SK-N-SH treated with all-trans-retinoic acid at 6 μM for 48 hours (cell line): ENCODE results near the gene TLCD5.

Source experiments
- ARNTL ChIP-seq: fragments of 450-650 bp; formaldehyde crosslinking; IDR thresholded peaks from 2 replicates; pipeline ENCODE4 v1.5.0; 2020; ENCODE audit warnings: low read depth, mild to moderate bottlenecking, moderate library complexity, borderline replicate concordance
- CREB5 ChIP-seq: fragments of 250-450 bp; sonication (Bioruptor Pico); IDR thresholded peaks from 2 replicates; pipeline ENCODE4 v1.5.1; 2020; ENCODE audit warnings: low read depth, mild to moderate bottlenecking, moderate library complexity
- ESRRG ChIP-seq: fragments of 250-450 bp; sonication (Bioruptor Pico); IDR thresholded peaks from 2 replicates; pipeline ENCODE4 v1.6.1; 2021; ENCODE audit warnings: mild to moderate bottlenecking
- GLIS3 ChIP-seq: fragments of 250-450 bp; sonication (Bioruptor Pico); IDR thresholded peaks from 2 replicates; pipeline ENCODE4 v1.5.0; 2020; ENCODE audit warnings: mild to moderate bottlenecking, moderate library complexity
- RARB ChIP-seq: fragments of 250-450 bp; sonication (Bioruptor Pico); IDR thresholded peaks from 2 replicates; pipeline ENCODE4 v1.8.0; 2021; ENCODE audit warnings: mild to moderate bottlenecking, moderate library complexity
- ZFP30 ChIP-seq: fragments of 450-650 bp; formaldehyde crosslinking; IDR thresholded peaks from 2 replicates; pipeline ENCODE4 v1.5.0; 2022; ENCODE audit warnings: mild to moderate bottlenecking, moderate library complexity
- ZNF565 ChIP-seq: fragments of 450-650 bp; formaldehyde crosslinking; conservative IDR thresholded peaks from 2 replicates; pipeline ENCODE4 v1.5.0; 2020; ENCODE audit warnings: low read depth, mild to moderate bottlenecking, moderate library complexity
- ZNF70 ChIP-seq: fragments of 450-650 bp; formaldehyde crosslinking; IDR thresholded peaks from 2 replicates; pipeline ENCODE4 v1.5.0; 2020; ENCODE audit warnings: mild to moderate bottlenecking, moderate library complexity
- TF ChIP-seq, protein P1 (sequence below): fragments of 250-450 bp; sonication (Bioruptor Pico); IDR thresholded peaks from 2 replicates; pipeline ENCODE4 v1.8.0; 2020; ENCODE audit warnings: mild to moderate bottlenecking, moderate library complexity, borderline replicate concordance
- TF ChIP-seq, protein P2 (sequence below): fragments of 250-450 bp; sonication (Bioruptor Pico); IDR thresholded peaks from 2 replicates; pipeline ENCODE4 v1.8.0; 2021; ENCODE audit warnings: low read depth, mild to moderate bottlenecking, moderate library complexity, borderline replicate concordance

- TF ChIP-seq, protein P1, sequence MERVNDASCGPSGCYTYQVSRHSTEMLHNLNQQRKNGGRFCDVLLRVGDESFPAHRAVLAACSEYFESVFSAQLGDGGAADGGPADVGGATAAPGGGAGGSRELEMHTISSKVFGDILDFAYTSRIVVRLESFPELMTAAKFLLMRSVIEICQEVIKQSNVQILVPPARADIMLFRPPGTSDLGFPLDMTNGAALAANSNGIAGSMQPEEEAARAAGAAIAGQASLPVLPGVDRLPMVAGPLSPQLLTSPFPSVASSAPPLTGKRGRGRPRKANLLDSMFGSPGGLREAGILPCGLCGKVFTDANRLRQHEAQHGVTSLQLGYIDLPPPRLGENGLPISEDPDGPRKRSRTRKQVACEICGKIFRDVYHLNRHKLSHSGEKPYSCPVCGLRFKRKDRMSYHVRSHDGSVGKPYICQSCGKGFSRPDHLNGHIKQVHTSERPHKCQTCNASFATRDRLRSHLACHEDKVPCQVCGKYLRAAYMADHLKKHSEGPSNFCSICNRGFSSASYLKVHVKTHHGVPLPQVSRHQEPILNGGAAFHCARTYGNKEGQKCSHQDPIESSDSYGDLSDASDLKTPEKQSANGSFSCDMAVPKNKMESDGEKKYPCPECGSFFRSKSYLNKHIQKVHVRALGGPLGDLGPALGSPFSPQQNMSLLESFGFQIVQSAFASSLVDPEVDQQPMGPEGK (CRISPR knock-in tag), result no peak
- TF ChIP-seq ARNTL (CRISPR knock-in tag) (no peak), ESRRG (CRISPR knock-in tag) (no peak), RARB (no peak), ZNF70 (no peak), CREB5 (no peak), GLIS3 (CRISPR knock-in tag) (no peak), ZNF565 (no peak), ZFP30 (CRISPR knock-in tag) (no peak)
- TF ChIP-seq, protein P2, sequence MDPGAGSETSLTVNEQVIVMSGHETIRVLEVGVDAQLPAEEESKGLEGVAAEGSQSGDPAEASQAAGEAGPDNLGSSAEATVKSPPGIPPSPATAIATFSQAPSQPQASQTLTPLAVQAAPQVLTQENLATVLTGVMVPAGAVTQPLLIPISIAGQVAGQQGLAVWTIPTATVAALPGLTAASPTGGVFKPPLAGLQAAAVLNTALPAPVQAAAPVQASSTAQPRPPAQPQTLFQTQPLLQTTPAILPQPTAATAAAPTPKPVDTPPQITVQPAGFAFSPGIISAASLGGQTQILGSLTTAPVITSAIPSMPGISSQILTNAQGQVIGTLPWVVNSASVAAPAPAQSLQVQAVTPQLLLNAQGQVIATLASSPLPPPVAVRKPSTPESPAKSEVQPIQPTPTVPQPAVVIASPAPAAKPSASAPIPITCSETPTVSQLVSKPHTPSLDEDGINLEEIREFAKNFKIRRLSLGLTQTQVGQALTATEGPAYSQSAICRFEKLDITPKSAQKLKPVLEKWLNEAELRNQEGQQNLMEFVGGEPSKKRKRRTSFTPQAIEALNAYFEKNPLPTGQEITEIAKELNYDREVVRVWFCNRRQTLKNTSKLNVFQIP, result no peak
Observed at GRCh38 chr11:120296554-120296953, 28.5 kb upstream of the TLCD5 start.
